Colon (tissue), 2 donors: ENCODE data around the gene ING4.

Experiments used
- FAIRE-seq: peaks from 2 replicates; lab custom pipeline; 2012; peaks lifted over from hg19 to GRCh38; lab: Jason Lieb, UNC
- donor health status: control.
- donor health status: control.

ING4 gene

DNA sequence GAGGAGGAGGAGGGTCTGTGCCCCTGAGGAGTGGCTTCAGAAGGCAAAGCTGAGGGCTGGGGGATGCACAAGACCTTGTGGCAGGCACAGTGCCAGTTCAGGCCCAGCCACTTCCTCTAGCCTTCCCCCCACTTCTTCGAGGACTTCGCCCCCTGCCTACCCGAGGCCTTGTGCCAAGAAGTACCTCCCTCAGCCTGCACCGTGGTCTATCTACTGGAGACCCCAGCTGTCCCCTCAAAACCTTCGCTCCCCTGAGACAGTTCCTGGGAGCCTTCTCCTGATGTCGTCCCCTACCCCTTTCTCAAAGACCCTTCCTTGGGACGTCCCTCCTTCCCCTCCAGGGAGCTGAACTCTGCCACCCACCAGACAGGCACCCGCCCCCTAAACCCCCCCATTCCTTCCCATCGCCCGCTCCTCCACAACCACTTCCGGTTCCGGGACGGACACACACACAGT lies 25.7 kb upstream of the ING4 start:
- no peak for FAIRE-seq

DNA sequence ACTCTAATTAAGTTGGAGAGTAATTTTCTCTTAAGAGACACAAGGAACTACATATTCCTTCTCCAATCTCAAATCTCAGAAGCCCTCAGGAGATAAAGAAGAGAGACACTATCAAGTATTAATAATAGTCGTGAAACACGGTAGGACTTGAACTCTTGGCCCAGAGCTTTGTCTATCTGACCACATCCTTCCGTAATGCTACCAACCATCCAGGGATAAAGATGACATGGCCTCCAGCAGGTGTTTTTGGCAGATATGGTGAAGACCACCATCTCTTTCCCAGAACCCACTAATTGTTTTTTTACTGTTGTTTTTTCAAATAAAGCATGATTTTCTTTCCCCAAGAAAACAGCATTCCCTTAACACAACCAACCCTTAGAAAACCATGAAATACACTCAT lies 22.9 kb upstream of the ING4 start:
- FAIRE-seq = no peak

DNA sequence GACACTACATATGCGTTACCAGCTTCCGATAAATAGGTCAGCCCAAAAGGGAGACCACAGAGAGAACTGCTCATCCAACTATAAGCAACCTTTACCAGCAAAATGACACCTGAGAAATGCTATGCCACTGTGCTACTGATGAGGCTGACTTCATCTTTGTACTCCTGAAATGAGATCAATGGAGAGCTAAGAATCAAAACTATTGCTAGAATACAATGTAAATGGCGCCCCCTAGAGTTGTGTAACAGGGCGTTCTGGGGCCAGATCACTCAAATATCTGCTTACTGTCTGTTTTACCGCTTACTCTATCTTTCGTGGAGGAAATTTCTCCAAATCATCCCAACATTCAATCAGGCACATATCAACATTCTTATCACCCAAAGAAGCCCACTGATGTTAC lies 21.7 kb upstream of the ING4 start:
- no peak for FAIRE-seq

- no peak for FAIRE-seq
Observed at GRCh38 chr12:6676962-6677361, 14.0 kb upstream of the ING4 start.

DNA sequence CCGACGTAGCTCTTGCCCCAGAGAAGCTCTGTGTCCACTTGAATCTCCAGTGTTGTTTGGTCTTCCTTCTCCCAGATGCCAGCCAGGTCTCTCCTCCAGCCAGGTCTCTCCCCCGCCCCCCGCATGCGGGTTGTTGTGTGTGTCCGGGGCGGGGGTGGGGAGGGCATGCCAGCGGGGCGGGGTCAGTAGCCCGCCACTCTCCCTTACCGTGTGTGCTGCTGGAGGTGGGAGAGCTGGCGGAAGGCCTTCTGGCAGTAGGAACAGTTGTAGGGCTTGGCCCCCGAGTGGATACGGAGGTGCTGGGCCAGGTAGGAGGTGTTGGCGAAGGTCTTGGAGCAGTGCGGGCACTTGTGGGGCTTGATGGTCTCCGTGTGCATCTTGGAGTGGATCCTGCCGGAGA lies 9.2 kb upstream of the ING4 start:
- no peak for FAIRE-seq

DNA sequence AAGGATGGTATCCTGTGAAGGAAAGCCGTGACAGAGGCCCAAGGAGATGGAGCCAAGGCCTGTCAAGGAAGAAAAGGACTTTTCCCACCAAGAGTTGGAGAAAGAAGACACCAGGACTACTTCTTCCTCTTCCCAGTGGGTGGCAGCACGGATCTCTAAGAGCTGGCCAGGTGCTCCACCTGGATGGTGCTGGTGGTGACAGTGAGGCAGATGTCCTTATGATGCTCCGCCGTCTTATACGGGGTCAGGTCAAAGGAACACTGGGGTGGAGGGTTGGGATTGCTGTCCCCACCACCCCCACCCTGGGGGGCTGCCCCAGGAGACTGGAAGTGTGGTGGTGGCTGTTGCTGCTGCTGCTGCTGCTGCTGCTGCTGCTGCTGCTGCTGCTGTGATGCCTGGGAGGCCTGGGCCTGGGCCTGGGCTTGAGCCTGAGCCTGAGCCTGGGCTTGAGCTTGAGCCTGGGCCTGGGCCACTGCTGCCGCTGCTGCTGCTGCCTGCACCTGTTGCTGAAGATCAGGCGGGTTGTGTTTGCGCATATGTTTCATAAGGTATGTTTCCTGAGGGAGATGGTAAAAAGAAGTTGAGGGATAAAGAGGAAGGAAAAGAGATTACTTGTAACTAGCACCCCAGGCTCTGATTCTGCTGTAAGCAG lies 4.8 kb upstream of the ING4 start:
- no peak for FAIRE-seq

DNA sequence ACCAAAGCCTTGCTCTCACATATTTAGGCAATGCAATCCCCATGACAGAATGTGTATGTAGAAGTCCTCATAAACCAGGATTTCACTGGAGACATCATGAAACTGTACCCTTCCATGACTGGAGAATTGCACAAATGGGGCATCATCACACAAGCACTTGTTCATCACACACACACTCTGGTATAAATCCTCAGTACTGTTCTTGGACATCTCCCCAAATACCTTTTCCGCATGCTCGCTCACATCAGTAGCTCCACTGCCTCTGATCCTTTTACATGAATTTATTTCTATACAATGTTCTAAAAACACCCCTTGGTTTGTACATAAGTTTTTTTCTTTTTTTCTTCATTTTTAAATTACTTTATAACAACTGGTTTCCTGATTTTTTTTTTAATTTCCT lies 3.3 kb upstream of the ING4 start:
- FAIRE-seq = no peak

- FAIRE-seq = no peak
Observed at GRCh38 chr12:6664902-6665301, 2.0 kb upstream of the ING4 start.

- FAIRE-seq = no peak
Observed at GRCh38 chr12:6662602-6662905, 365 bp downstream of the ING4 start.

DNA sequence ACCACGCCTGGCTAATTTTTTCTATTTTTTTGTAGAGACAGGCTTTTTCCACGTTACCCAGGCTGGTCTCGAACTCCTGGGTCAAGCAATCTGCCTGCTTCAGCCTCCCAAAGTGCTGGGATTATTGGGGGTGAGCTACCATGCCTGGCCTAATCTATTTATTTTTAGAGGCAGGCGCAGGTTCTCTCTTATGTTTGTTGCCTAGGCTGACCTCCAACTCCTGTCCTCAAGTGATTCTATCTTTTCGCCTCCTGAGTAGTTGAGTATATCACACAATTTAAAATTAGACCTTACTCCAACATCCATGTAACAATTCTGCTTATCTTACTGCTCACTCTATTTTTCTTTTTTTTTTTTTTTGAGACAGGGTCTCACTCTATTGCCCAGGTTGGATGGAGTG lies 8.9 kb downstream of the ING4 start:
- FAIRE-seq = no peak

- FAIRE-seq = no peak
Observed at GRCh38 chr12:6653342-6653741, 9.6 kb downstream of the ING4 start.

- no peak for FAIRE-seq
Observed at GRCh38 chr12:6652391-6652790, 10.5 kb downstream of the ING4 start.

GRCh38 chr12:6650832-6651231 lies 12.1 kb downstream of the ING4 start:
- no peak for FAIRE-seq

- no peak for FAIRE-seq
Observed at GRCh38 chr12:6647083-6647604, 15.8 kb downstream of the ING4 start, which contains the start of gene ACRBP. TSS of gene ACRBP (minus strand) at chr12:6647432. CDS start at chr12:6647366, 66 bp downstream.

- FAIRE-seq = no peak
Observed at GRCh38 chr12:6646276-6647082, 16.4 kb downstream of the ING4 start.

DNA sequence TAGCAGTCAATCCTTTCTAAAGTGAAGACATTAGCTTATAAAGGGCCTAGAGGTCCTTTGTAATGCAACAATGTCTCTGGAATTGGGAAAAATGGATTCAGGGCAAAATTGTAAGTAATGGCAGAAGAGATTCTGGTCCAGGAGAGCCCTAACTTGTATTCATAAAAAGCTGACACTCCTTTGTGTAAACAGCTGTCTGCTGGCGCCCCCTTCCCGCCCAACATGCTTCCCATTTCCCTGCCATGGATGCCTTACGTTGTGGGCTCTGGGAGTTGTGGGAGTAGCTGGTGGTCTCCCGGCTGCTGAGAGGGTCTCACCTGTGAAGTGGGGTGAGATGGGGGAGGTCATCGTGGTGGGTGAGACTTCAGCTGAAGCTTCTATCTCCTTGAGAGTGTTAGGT lies 18.0 kb downstream of the ING4 start:
- no peak for FAIRE-seq

GRCh38 chr12:6644257-6644596 lies 18.7 kb downstream of the ING4 start:
- no peak for FAIRE-seq

DNA sequence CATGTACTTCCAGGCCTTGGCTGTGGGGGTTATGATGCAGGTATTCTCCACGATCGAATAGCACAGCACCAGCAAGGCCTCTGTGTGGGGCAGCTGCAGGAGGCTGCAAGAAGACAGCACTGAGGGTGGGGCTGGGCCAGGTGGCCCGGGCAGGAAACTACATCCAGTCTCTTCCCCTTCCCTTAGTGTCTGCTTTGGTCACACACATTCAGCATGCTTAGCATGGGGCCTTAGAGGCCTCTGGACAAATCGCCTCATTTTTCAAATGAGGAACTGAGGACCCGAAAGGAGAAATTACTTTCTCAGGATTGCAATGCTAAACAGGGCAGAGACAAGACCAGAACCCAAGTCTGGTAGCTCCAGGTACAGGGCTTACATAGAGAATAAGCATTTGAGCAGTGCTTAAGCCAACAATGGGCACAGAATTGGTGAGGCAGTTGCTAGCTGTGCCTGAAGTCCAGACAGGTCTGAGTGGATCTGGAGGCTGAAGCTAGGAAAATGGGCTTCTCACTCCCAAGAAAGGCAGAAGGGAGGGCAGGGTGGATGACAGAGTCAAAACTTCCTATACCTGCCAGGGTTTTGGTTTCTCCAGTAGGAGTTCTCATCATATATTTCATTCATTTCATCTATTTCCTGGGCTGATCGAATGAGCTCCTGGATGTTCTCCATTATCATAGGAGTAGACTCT lies 19.2 kb downstream of the ING4 start:
- no peak for FAIRE-seq

- no peak for FAIRE-seq
Observed at GRCh38 chr12:6641131-6641530, 21.8 kb downstream of the ING4 start.

- FAIRE-seq = no peak
Observed at GRCh38 chr12:6640497-6640896, 22.4 kb downstream of the ING4 start.

GRCh38 chr12:6639151-6639801 lies 23.6 kb downstream of the ING4 start:
- no peak for FAIRE-seq

- FAIRE-seq = no peak
Observed at GRCh38 chr12:6638305-6638704, 24.6 kb downstream of the ING4 start.
